IMR-90 (cell line): ENCODE results near the gene TM9SF4. TPM values are rescaled to one million over a fixed set of nuclear protein-coding genes. Genes with fewer than 3 reads are reported as not detected.

Experiments used
- ATAC-seq: fragments of 200-7000 bp; cut with Tn5 transposase; 2 replicates; pipeline ENCODE4 v1.9.1; 2020; ENCODE audit warnings: low read depth, mild to moderate bottlenecking, moderate library complexity
- BruUV-seq: library from RNA; stranded (reverse); fragments of 400-500 nt; replicated peaks from 2 replicates; lab custom pipeline; 2021; lab: Mats Ljungman, UMichigan
- CTCF ChIA-PET: fragments of 300-600 bp; formaldehyde crosslinking; extraction: SDS; loops from one replicate; lab custom pipeline; 2021; ENCODE audit warnings: antibody characterized with exemption; lab: Yijun Ruan, JAX
- POLR2A ChIA-PET: fragments of 300-600 bp; sonication (Branson Sonifier 250); formaldehyde crosslinking; loops from one replicate; lab custom pipeline; 2022; ENCODE audit warnings: antibody characterized with exemption; ENCODE audit not compliant: unreplicated experiment; lab: Charles Lee
- DNase-seq: peaks from one replicate; pipeline ENCODE4 v3.0.0; 2013
- H2AFZ ChIP-seq: replicated peaks from 2 replicates; pipeline ENCODE3; 2013; ENCODE audit warnings: low read length, mild to moderate bottlenecking; ENCODE audit not compliant: poor library complexity
- H2AK5ac ChIP-seq: 2 replicates; pipeline ENCODE4 v1.6.1; 2013; ENCODE audit warnings: low read depth, low read length, inconsistent platforms
- H2AK9ac ChIP-seq: replicated peaks from 2 replicates; pipeline ENCODE3; 2013; ENCODE audit warnings: mild to moderate bottlenecking, low read depth, low read length, moderate library complexity; ENCODE audit not compliant: poor library complexity
- H2BK120ac ChIP-seq: 2 replicates; pipeline ENCODE4 v1.6.1; 2013; ENCODE audit warnings: low read depth, low read length, inconsistent platforms
- H2BK15ac ChIP-seq: 3 replicates; pipeline ENCODE4 v1.6.1; 2013; ENCODE audit warnings: low read depth, low read length, inconsistent platforms
- H2BK20ac ChIP-seq: 2 replicates; pipeline ENCODE4 v1.6.1; 2013; ENCODE audit warnings: low read depth, mild to moderate bottlenecking, inconsistent platforms, low read length, moderate library complexity
- H2BK5ac ChIP-seq: 2 replicates; pipeline ENCODE4 v1.6.1; 2013; ENCODE audit warnings: mild to moderate bottlenecking, low read depth, low read length, inconsistent platforms; ENCODE audit not compliant: poor library complexity, severe bottlenecking
- H3K14ac ChIP-seq: replicated peaks from 2 replicates; pipeline ENCODE4 v1.6.1; 2013; ENCODE audit warnings: low read depth, low read length, inconsistent platforms
- H3K18ac ChIP-seq: 2 replicates; pipeline ENCODE4 v1.6.1; 2013; ENCODE audit warnings: low read depth, low read length, control low read depth
- H3K23ac ChIP-seq: 2 replicates; pipeline ENCODE4 v1.6.1; 2013; ENCODE audit warnings: low read depth, low read length, inconsistent platforms
- H3K27ac ChIP-seq: 2 replicates; pipeline ENCODE4 v1.5.1; 2013; ENCODE audit warnings: mild to moderate bottlenecking, control low read depth, low read length; ENCODE audit not compliant: insufficient read depth
- H3K27me3 ChIP-seq: 2 replicates; pipeline ENCODE4 v1.6.1; 2013; ENCODE audit warnings: low read length; ENCODE audit not compliant: control insufficient read depth, insufficient read depth
- H3K36me3 ChIP-seq: 2 replicates; pipeline ENCODE4 v1.6.1; 2013; ENCODE audit warnings: low read length, mixed read lengths; ENCODE audit not compliant: control insufficient read depth, insufficient read depth
- H3K4ac ChIP-seq: 2 replicates; pipeline ENCODE4 v1.6.1; 2013; ENCODE audit warnings: low read depth, low read length, inconsistent platforms
- H3K4me1 ChIP-seq: 2 replicates; pipeline ENCODE4 v1.6.1; 2013; ENCODE audit warnings: low read length, mixed read lengths; ENCODE audit not compliant: control insufficient read depth, insufficient read depth
- H3K4me2 ChIP-seq: 2 replicates; pipeline ENCODE4 v1.6.1; 2013; ENCODE audit warnings: low read depth, mild to moderate bottlenecking, control low read depth, low read length, moderate library complexity
- H3K4me3 ChIP-seq: 2 replicates; pipeline ENCODE4 v1.5.1; 2013; ENCODE audit warnings: low read depth, mild to moderate bottlenecking, control low read depth, low read length, moderate library complexity; ENCODE audit not compliant: insufficient read depth
- H3K56ac ChIP-seq: 2 replicates; pipeline ENCODE4 v1.6.1; 2013; ENCODE audit warnings: low read length, inconsistent platforms; ENCODE audit not compliant: insufficient read depth; ENCODE audit errors: extremely low read depth
- H3K79me1 ChIP-seq, 2 experiments: 2 replicates each; pipeline ENCODE4 v1.6.1; 2013; ENCODE audit warnings: low read length in 2 of 2, inconsistent platforms in 1 of 2, low read depth in 1 of 2
- H3K9ac ChIP-seq: 2 replicates; pipeline ENCODE4 v1.6.1; 2013; ENCODE audit warnings: low read depth, low read length, control low read depth
- H3K9me1 ChIP-seq: 2 replicates; pipeline ENCODE4 v1.6.1; 2013; ENCODE audit warnings: low read length, inconsistent platforms; ENCODE audit not compliant: insufficient read depth
- H3K9me3 ChIP-seq: 2 replicates; pipeline ENCODE4 v1.6.1; 2013; ENCODE audit warnings: low read length; ENCODE audit not compliant: control insufficient read depth, insufficient read depth
- H4K20me1 ChIP-seq: 2 replicates; pipeline ENCODE4 v1.6.1; 2013; ENCODE audit warnings: low read length, inconsistent platforms; ENCODE audit not compliant: insufficient read depth
- H4K5ac ChIP-seq: 2 replicates; pipeline ENCODE4 v1.6.1; 2013; ENCODE audit warnings: mild to moderate bottlenecking, low read depth, low read length, control low read depth
- H4K8ac ChIP-seq, 2 experiments: 2 replicates each; pipeline ENCODE4 v1.6.1; 2013; ENCODE audit warnings: low read depth in 2 of 2, low read length in 2 of 2, control low read depth in 1 of 2, inconsistent platforms in 1 of 2
- H4K91ac ChIP-seq: 2 replicates; pipeline ENCODE4 v1.6.1; 2013; ENCODE audit warnings: low read depth, low read length, inconsistent platforms; ENCODE audit not compliant: insufficient read depth
- BHLHE40 ChIP-seq: fragments of 150-350 bp; IDR thresholded peaks from 2 replicates; pipeline ENCODE4 v1.6.1; 2016; ENCODE audit warnings: mild to moderate bottlenecking, low read depth, low read length
- CEBPB ChIP-seq: IDR thresholded peaks from 2 replicates; pipeline ENCODE4 v1.6.1; 2012; ENCODE audit warnings: low read depth, low read length, improper control_type of control experiment
- CTCF ChIP-seq: conservative IDR thresholded peaks from 2 replicates; pipeline ENCODE4 v1.5.1; 2012; ENCODE audit warnings: mild to moderate bottlenecking, low read depth, low read length, improper control_type of control experiment
- FOS ChIP-seq: fragments of 150-350 bp; IDR thresholded peaks from 2 replicates; pipeline ENCODE4 v1.6.1; 2016; ENCODE audit warnings: low read depth, low read length
- MAFK ChIP-seq: IDR thresholded peaks from 2 replicates; pipeline ENCODE4 v1.6.1; 2012; ENCODE audit warnings: low read depth, low read length, improper control_type of control experiment
- MAZ ChIP-seq: IDR thresholded peaks from 2 replicates; pipeline ENCODE4 v1.6.1; 2012; ENCODE audit warnings: low read depth, mild to moderate bottlenecking, low read length, improper control_type of control experiment, moderate library complexity, borderline replicate concordance
- MXI1 ChIP-seq: IDR thresholded peaks from 2 replicates; pipeline ENCODE4 v1.6.1; 2012; ENCODE audit warnings: low read depth, mild to moderate bottlenecking, low read length, moderate library complexity, borderline replicate concordance
- NFE2L2 ChIP-seq: fragments of 150-350 bp; IDR thresholded peaks from 2 replicates; pipeline ENCODE4 v1.6.1; 2016; ENCODE audit warnings: low read depth, mild to moderate bottlenecking, low read length
- POLR2A ChIP-seq: IDR thresholded peaks from 2 replicates; pipeline ENCODE4 v1.6.1; 2012; ENCODE audit warnings: mild to moderate bottlenecking, low read depth, low read length
- RCOR1 ChIP-seq: IDR thresholded peaks from 2 replicates; pipeline ENCODE4 v1.6.1; 2012; ENCODE audit warnings: mild to moderate bottlenecking, low read length, improper control_type of control experiment; ENCODE audit not compliant: insufficient replicate concordance
- RFX5 ChIP-seq: IDR thresholded peaks from 2 replicates; pipeline ENCODE4 v1.8.0; 2012; ENCODE audit warnings: low read depth, mild to moderate bottlenecking, low read length, moderate library complexity
- SMC3 ChIP-seq: fragments of 150-350 bp; IDR thresholded peaks from 2 replicates; pipeline ENCODE4 v1.6.1; 2016; ENCODE audit warnings: low read depth, mild to moderate bottlenecking, antibody characterized with exemption, low read length, moderate library complexity
- USF2 ChIP-seq: fragments of 150-350 bp; IDR thresholded peaks from 2 replicates; pipeline ENCODE4 v1.6.1; 2017; ENCODE audit warnings: mild to moderate bottlenecking, antibody characterized with exemption, low read length, low read depth
- WGBS, 2 experiments: methylation state at CpG; one replicate each; pipeline versions ENCODE4 v1.1.5 to v1.1.7; 2013; ENCODE audit warnings: missing lambda C conversion rate in 2 of 2; ENCODE audit not compliant: insufficient read length in 1 of 2; ENCODE audit errors: extremely low coverage in 2 of 2; 5-methylcytosine and 5-hydroxymethylcytosine counted together
- dilution Hi-C: fragments of 300-500 bp; cut with HindIII; formaldehyde crosslinking; loops from one replicate; pipeline ENCODE4 v1.14.3; 2018; ENCODE audit warnings: low sequenced_read_pairs; ENCODE audit not compliant: unreplicated experiment
- in situ Hi-C: fragments of 300-500 bp; cut with MboI; formaldehyde crosslinking; loops from 3 replicates; pipeline ENCODE4 v1.14.3; 2019; ENCODE audit warnings: low sequenced_read_pairs, inconsistent platforms, mixed read lengths
- intact Hi-C: fragments of 100-400 bp; cut with micrococcal nuclease; formaldehyde crosslinking; loops from 2 replicates; pipeline ENCODE4 v1.10.0; 2022
- polyA plus RNA-seq, 3 experiments: library from polyadenylated mRNA; depleted of rRNA; stranded (reverse); fragments of >200 nt; gene quantifications; 2 replicates each; pipeline ENCODE4 v1.2.3, GENCODE V29; 2012; ENCODE audit warnings: low replicate concordance in 1 of 3
- total RNA-seq: library from RNA; depleted of rRNA; stranded (reverse); fragments of >200 nt; gene quantifications from 2 replicates; pipeline ENCODE4 v1.2.3, GENCODE V29; 2012
- TF ChIP-seq, protein P1 (sequence below): fragments of 150-350 bp; IDR thresholded peaks from 2 replicates; pipeline ENCODE4 v1.6.1; 2016; ENCODE audit warnings: low read depth, mild to moderate bottlenecking, low read length, moderate library complexity, borderline replicate concordance

Gene TM9SF4
- total and polyA plus RNA-seq, 2 of the 4 experiments (the other 2 are of a cell fraction): 35.3 to 59.1 TPM

- TF ChIP-seq CEBPB: no peak
- TF ChIP-seq RFX5: no peak
- TF ChIP-seq FOS: no peak
- no peak for TF ChIP-seq MXI1
- TF ChIP-seq, protein P1, sequence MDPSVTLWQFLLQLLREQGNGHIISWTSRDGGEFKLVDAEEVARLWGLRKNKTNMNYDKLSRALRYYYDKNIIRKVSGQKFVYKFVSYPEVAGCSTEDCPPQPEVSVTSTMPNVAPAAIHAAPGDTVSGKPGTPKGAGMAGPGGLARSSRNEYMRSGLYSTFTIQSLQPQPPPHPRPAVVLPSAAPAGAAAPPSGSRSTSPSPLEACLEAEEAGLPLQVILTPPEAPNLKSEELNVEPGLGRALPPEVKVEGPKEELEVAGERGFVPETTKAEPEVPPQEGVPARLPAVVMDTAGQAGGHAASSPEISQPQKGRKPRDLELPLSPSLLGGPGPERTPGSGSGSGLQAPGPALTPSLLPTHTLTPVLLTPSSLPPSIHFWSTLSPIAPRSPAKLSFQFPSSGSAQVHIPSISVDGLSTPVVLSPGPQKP: no peak
- TF ChIP-seq POLR2A: no peak
- TF ChIP-seq MAFK: no peak
- no peak for TF ChIP-seq RCOR1
- no peak for TF ChIP-seq BHLHE40
- no peak for TF ChIP-seq NFE2L2
- no peak for TF ChIP-seq SMC3
- no peak for TF ChIP-seq MAZ
- TF ChIP-seq USF2: no peak
- TF ChIP-seq CTCF: no peak
- no peak overlapping the region for H3K27ac ChIP-seq
- no peak overlapping the region for H3K4me3 ChIP-seq
- H3K4me1 ChIP-seq: peaks cover 2% of the 10 kb centered on the region; the same call in 1 of the 2 replicates
- no peak overlapping the region for H4K91ac ChIP-seq
- no peak overlapping the region for H2BK20ac ChIP-seq
- no peak for ATAC-seq
- 30% methylated on average over 2 of the region's 4 CpGs; no CpG with 5 or more reads in 1 of the 2 experiments for WGBS, 2 experiments
- H3K4me2 ChIP-seq: no peak overlapping the region
- peaks cover 3% of the 10 kb centered on the region; the same call in 1 of the 2 replicates for H4K20me1 ChIP-seq
- H3K79me1 ChIP-seq: no peaks in the 10 kb centered on the region
- H3K27me3 ChIP-seq: peaks cover 43% of the 10 kb centered on the region
- peaks cover 3% of the 10 kb centered on the region for H3K9me1 ChIP-seq
- DNase-seq: no peak
- no peak overlapping the region for H3K18ac ChIP-seq
- H3K14ac ChIP-seq: no peak overlapping the region
- CTCF ChIA-PET: no interaction called here
- no peak overlapping the region for H4K5ac ChIP-seq
- POLR2A ChIA-PET: interaction anchor here (0.6 kb wide), 1 partner anchor 529 kb away, joined by 3 read pairs; no protein-coding TSS in a partner anchor
- no peak overlapping the region for H3K23ac ChIP-seq
- H2AK5ac ChIP-seq: no peak overlapping the region
- no peak overlapping the region for H2AK9ac ChIP-seq
- H2BK15ac ChIP-seq: no peak overlapping the region
- no peak overlapping the region for H2AFZ ChIP-seq
- H2BK120ac ChIP-seq: no peak overlapping the region
- H3K56ac ChIP-seq: no peak overlapping the region
- BruUV-seq: no TSS peak
- dilution Hi-C loops: no loop called here
- no peak overlapping the region for H4K8ac ChIP-seq
- no peak overlapping the region for H2BK5ac ChIP-seq
- in situ Hi-C loops: no loop called here
- no peak overlapping the region for H3K9ac ChIP-seq
- peaks cover 2% of the 10 kb centered on the region; the same call in 1 of the 2 replicates for H3K9me3 ChIP-seq
- H3K4ac ChIP-seq: no peak overlapping the region
- intact Hi-C loops: no loop called here
- no peaks in the 10 kb centered on the region for H3K36me3 ChIP-seq
Measured at GRCh38 chr20:32062776-32063170, 46.7 kb upstream of the TM9SF4 start.
